HUDEP-2 (cell line): ENCODE measurements around the gene AKR1C1.
A peak's percentile ranks its signal among the peaks of the same experiment; 100 is the strongest.
"Not testable (repeated sequence)": the region's sequence is repeated elsewhere in the genome, so short reads cannot be mapped to it uniquely, and the experiment has no call there.

Experiments used
- DNase-seq, 76 experiments: peaks; one replicate each; lab custom pipeline; 2025; ENCODE audit not compliant: unreplicated experiment in 76 of 76; lab: John Stamatoyannopoulos, UW

AKR1C1 gene

GRCh38 chr10:4981722-4982471, 18.7 kb downstream of the AKR1C1 start:
- DNase-seq: peak in 70 of 76 experiments; percentile 4 to 88 (median 42)

GRCh38 chr10:4982764-4983226, 19.6 kb downstream of the AKR1C1 start:
- DNase-seq: peak in 1 of 76 experiments; percentile 2

- no peak for DNase-seq
Observed at GRCh38 chr10:4983615-4984216, 20.5 kb downstream of the AKR1C1 start.

GRCh38 chr10:4984223-4984622, 21.0 kb downstream of the AKR1C1 start:
- no peak for DNase-seq

GRCh38 chr10:4984971-4985594, 21.9 kb downstream of the AKR1C1 start:
- DNase-seq: no peak

- not testable (repeated sequence) for DNase-seq
Observed at GRCh38 chr10:4988000-4988641, 24.9 kb downstream of the AKR1C1 start.

- DNase-seq: no peak
Observed at GRCh38 chr10:4990217-4990616, 27.0 kb downstream of the AKR1C1 start.

GRCh38 chr10:4991463-4991862, 28.2 kb downstream of the AKR1C1 start:
- not testable (repeated sequence) for DNase-seq

GRCh38 chr10:4992564-4992963, 29.3 kb downstream of the AKR1C1 start:
- DNase-seq: not testable (repeated sequence)

- not testable (repeated sequence) for DNase-seq
Observed at GRCh38 chr10:4994260-4994659, 31.0 kb downstream of the AKR1C1 start.

- DNase-seq: no peak
Observed at GRCh38 chr10:4998671-4999070, 35.5 kb downstream of the AKR1C1 start.

GRCh38 chr10:5002013-5002727, 39.0 kb downstream of the AKR1C1 start:
- no peak for DNase-seq

GRCh38 chr10:5003127-5004029, 40.2 kb downstream of the AKR1C1 start, which contains the start of gene AKR1C2:
Gene AKR1C2, minus strand, starts transcription at chr10:5003857. Its CDS starts 22 bp downstream, at chr10:5003835.
- not testable (repeated sequence) for DNase-seq

GRCh38 chr10:5004030-5004385, 40.8 kb downstream of the AKR1C1 start:
- DNase-seq: not testable (repeated sequence)

- DNase-seq: not testable (repeated sequence)
Observed at GRCh38 chr10:5004501-5004900, 41.3 kb downstream of the AKR1C1 start.

GRCh38 chr10:5008857-5009548, 45.8 kb downstream of the AKR1C1 start:
- not testable (repeated sequence) for DNase-seq

GRCh38 chr10:5010043-5010442, 46.8 kb downstream of the AKR1C1 start:
- DNase-seq: not testable (repeated sequence)

GRCh38 chr10:5011392-5011791, 48.2 kb downstream of the AKR1C1 start:
- DNase-seq: not testable (repeated sequence)

GRCh38 chr10:5012595-5012994, 49.4 kb downstream of the AKR1C1 start:
- no peak for DNase-seq
